T-helper 22 cell (primary cell): ENCODE data around the gene DCLK3.

Experiments
- DNase-seq: peaks from one replicate; pipeline ENCODE4 v3.0.0-alpha.2; 2020; ENCODE audit warnings: low read depth

DCLK3 gene

DNA sequence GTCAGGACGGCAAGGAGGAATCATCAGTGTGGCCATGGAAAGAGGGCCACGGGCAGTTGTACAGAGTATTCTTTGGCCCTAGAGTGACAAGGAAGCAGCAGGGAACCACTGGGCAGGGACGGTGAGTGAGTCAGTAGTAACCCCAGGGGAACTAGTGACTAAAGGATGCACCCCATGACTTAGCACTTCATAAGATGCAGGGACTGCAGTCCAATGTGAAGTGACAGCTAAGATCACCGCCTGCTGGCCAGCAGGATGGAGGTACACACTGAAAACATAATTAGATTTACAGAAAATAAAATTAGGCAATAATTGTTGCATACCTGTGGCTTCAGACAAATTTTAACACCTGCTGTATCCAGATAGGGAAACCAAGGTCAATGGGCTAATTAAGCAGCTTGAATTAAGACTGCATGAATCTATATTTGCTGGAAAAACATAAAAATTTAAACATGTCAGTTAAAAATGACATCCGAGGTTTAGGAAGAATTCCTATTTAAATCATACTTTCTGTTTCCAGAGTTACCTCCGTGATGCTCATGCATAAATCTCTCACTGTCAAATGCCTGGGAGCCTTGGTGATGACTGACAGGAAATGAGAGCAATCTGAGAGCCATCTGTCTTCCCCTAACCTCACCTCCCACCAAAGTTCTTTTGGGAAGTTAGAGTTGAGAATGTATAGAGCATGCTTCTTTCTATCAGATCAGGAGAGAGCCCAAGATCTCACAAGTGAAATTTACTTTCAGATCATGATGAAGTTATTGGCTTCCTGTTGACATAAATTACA lies 56.5 kb downstream of the DCLK3 start:
- DNase-seq, result no peak

DNA sequence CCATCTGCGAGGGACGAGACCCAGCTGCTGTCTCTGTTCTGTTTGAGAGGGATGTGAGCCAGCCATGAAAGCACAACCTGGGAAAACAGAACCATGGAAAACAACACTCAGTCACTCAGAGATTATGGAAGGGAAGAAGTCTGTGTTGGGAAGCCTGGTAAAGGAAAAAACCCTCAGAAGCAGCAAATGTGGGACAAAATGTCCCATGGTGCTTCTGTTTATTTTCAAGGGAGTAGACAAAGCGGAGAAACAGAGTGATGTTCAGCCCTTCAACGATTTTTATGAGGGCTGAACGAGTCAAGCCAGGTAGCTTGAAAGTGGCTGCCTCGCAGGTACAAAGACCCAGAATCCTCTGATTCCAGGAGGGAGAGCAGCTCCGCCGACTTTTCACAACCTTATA lies 59.3 kb downstream of the DCLK3 start:
- DNase-seq, result no peak

DNA sequence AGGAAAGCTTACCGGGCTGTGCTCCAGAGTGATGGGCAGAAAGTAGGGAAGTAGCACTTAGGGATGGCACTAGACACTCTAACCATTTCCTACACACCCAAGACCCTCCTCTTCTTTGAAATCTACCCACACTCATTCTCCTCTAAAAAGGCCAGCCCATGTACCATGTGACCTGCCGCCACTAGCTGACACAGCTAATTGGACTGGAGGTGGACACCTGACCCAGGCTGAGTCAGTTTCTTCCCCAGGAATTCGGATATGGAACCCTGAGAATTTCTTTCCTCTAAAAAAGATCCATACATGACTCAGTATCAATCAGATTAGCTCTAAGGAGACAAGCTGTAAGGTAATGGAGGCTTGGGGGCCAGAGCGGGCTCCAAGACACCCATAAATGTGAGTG lies 60.1 kb downstream of the DCLK3 start:
- no peak for DNase-seq

DNA sequence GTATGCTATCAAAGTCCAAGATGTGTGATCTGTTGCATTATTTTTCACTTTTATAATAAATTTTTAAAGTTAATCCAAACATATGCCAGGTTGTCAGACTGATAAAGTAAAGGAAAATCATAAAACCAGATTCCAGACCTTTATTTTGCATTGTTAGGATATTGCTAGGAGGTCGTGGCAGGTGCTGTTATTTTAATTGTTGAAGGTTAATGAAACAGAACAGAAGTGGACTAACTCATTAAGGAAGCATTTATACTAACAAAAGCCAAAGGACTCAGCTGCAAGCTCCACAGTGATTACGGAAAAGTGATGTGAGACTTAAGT lies 63.1 kb downstream of the DCLK3 start:
- no peak for DNase-seq

DNA sequence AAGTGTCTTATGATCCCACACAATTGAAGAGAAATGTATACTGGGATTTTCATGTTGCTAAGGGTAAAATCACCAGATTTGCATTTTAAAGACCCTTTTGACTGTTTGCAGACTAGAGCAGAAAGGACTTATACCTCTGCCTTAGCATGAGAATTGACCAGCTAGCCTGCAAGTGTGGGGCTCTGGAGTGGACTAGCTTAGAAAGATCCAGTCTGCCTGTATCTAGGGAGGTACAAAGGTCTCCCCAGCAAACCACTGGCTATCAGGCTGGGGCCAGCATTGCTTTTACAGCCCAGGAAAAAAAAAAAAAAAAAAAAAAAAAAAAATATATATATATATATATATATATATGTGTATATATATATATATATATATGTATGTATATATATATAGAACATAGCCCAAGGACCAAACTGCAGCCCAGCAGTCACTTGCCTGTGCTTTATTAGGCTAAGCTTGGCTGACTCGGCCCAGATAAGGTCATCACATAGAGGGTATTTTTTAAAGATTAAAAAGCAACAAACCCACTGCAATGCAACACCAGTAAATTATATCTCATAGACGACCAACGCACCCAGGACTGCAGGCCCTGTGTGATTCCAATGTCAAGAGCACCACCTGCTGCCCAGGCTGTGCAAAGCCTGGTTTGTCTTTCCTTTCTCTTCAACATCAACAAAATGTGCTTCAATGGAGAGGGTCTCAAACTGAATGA lies 63.7 kb downstream of the DCLK3 start:
- no peak for DNase-seq

DNA sequence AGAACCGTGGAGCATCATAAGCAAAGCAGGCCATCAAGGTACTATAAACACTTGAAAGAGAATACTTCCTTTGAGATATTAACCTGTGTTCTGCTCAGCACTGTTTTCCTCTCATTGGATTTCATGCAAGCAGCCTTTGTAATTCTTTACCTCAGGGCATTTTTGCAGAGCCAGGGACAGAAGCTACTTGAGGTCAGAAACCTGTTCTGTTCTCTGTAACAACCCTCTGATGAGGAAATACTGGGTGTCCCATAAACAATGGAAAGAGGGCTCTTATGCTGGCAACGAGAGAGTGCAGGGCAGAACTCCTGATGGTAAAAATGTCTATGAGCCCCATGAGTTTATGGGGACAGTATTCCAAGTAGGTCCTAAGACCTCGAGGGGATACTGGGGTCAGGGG lies 66.0 kb downstream of the DCLK3 start:
- no peak for DNase-seq

DNA sequence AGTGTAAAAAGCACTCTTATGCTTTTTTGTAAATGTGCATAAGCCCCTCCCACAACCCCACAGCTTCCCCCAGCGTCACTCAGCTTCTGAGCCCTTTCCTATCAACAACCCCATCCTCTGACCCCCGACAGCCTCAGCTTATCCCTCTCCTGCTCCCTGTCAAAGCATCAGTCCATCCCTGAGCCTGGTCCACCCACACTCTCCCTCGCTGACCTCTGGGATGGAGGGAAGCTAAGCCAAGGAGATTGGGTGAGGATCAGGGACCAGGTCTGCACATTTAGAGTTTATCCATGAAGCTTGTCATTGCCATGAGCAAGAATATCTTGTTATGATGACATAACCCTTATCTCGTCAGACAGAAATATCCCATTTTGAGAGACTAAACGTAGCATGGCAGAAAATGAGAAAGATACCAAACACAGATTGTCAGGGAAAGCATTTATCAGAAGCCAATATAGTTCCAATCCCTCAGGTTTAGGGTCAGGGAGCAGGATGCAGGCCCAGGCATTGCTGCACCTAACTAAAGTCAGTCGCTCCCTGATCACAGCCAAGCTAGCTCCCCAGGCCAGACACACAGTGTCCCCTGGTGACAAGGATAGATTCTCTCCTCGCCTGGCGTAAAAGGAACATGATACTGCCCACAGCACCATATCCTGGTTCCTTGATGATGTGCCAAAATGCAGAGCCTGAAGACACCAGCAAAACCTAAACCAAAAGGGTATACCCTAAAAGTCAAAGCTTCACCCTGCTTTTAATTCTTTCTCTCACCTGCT lies 66.9 kb downstream of the DCLK3 start:
- no peak for DNase-seq

DNA sequence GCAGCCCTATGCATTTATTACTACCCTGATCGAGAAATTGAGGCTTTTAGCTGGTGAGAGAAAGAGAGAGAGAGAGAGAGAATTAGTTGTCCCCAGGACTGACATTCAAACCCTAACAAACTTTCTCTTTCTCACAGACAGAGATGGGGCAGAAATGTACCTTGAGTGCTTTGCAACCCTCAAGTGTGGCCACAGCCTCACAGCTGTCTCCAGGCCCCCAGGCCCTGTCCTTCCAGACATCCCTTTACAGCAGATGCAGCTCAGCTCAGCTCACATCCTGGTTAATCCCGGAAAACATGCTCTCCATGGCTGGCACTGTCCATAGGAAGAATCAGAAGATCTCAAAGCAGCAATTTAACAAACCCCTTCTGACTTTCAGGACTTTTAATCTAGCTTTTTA lies 67.6 kb downstream of the DCLK3 start:
- DNase-seq, result no peak

DNA sequence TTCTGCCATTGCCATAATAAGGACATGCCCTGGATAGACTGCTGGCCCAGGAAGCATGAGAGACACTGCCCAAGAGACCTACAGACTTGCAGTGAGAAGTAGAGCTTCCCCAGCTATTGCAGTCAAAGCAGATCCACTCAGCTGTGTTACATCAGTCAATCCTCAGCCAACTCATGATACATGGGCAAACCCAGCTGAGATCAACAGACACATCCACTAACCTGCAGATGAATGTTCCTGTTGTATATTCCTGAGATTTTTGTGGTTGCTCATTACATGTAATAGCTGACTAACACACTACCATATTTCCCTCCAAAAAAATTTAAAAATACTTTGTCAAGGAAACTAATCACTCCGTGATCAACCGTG lies 68.6 kb downstream of the DCLK3 start:
- no peak for DNase-seq

DNA sequence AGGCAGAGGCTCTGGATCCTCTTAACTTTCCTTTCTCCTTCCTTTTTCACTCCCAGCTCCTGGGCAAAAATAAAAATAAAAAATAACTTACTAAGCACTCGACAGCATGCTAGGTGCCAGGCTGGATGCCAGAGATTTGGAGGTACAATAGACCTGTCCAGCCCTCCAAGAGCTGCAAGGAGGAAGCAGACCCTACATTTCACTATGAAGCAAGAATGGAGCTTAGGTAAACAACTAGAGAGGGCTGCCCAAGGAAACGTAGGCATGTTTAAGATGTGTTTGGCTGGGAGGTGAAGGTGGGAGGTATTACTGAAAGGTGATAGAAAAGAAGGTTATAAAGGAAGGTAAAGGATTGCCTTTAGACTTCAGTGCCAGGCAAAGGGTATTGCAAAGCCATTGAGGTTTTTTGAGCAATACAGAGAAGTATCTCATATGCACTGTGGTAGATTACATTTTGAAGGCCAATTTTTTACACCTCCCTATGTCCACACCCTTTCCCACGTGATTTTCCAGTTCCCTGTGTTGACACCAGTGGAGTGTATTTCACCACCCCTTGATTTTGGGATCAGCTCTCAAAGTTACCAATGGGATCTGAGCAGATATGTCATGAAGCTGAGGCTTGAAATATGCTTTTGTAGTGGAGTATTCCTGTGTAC lies 69.1 kb downstream of the DCLK3 start:
- DNase-seq, result no peak

DNA sequence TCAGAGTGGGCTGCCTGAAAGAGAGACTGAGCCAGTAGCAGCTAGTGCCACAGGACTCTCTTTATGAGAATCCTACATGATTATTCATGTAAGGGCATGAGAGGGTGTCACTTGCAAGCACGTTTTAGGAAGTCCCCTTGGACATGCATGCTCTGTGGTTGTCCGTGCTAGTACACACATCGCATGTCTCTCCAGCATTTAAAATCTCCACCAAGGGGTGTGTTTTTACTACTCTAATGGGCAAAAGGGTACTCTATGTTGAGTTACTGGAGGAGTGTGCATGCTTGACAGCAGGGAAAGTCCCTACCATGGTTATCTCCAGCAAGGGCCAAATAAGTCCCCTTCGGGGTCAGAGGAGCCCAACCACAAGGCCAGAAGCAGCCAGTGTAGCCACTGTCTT lies 70.7 kb downstream of the DCLK3 start:
- no peak for DNase-seq

DNA sequence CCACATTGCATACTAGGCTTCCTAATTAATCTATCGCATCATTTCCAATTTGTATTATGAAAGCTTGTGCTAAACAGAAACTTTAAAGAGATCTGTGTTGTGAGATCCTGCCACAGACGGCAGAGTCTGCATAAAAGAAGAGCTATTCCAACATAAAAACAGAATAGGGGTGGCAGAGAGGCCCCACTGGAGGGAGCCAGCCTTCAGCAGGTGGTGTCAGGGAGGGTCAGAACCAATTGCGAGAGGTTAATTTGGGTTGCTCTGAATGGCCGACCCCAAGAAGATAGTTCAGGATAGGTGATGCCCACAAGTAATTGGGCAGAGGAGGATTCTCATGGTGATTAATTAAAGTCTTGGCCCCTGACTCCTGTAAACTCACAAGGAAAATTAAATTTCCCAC lies 74.8 kb downstream of the DCLK3 start:
- DNase-seq, result no peak

DNA sequence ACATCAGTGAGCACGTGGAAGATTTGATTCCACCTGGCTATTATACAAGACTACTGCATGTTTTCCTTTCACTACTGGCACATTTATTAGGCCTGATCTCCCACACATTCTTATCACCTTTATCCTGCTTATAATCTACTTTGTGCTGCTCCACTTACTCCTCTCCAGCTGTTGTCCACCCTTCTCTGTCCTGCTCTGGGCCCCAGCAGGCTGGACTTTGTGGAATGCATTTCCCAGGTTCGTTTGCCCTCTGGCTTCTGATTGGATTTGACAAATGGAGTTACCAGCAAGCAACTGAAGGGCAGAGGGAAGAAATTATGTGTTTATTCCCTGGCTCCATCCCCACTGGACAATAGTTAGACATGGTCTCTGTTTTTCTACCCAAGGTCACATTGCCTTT lies 75.5 kb downstream of the DCLK3 start:
- DNase-seq, result no peak

DNA sequence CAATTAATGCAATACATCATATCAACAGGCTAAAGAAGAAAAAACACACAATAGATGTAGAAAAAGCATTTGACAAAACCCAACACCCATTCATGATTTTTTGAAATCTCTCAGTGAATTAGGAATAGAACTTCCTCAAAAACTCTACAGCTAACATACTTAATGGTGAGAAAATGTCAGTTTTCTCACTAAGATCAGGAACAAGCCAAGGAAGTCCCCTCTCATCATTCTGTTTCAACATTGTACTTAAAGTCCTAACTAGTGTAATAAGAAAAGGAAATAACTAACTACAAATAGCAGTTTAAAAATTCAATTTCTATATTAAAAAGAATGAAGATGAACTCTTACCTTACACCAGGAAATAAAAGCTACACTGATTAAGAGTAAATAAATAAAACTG lies 77.8 kb downstream of the DCLK3 start:
- DNase-seq, result no peak

DNA sequence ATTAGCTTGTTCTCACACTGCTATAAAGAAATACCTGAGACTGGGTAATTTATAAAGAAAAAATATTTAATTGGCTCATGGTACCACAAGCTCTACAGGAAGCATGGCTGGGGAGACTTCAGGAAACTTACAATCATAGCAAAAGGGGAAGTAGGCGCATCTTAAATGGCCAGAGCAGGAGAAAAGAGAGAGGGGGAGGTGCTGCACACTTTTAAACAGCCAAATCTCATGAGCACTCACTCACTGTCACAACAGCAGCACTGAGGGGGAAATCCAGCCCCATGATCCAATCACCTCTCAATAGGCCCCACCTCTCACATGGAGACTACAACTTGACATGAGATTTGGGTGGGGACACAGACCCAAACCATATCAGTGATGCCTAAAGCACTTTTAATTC lies 82.5 kb downstream of the DCLK3 start:
- DNase-seq, result no peak

DNA sequence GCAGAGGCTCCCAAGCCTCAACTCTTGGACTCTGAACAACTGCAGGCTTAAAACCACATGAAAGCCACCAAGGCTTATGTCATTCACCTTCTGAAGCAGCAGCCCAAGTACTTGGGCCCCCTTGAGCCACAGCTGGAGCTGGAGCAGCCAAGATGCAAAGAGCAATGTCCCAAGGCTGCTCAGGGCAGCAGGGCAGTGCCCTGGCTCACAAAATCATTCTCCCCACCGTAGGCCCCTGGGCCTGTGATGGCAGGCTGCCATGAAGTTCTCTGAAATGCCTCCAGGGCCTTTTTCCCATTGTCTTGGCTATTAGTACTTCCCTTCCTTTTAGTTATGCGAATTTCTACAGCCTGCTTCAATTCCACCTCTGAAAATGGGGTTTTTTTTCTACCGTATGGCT lies 83.4 kb downstream of the DCLK3 start:
- DNase-seq, result no peak

DNA sequence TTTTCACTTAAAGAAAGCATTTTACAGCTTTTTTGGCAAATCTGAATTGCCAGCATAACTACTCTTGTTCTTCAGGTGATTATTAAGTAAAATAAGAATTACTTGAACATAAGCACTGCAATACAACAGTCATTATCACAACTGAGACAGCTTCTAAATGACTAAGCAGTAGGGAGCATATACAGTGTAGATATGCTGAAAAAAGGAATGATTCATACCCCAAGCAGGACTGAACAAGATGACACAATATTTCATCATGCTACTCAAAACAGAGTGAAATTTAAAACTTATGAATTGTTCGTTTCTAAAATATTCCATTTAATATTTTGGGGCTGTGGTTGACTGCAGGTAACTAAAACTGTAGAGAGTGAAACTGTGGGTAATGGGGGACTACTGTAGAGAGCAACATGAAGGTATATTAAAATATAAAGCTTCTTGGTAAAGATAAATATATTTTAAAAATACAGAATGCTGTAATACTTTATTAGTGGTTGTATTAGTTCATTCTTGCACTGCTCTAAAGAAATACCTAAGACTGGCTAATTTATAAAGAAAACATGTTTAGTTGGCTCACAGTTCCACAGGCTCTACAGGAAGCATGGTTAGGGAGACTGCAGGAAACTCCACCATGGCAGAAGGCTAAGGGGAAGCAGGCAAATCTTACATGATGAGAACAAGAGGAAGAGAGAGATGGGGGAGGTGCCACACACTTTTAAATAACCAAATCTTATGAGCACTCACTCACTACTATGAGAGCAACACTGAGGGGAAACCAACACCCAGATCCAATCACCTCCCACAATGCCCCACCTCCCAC lies 84.8 kb downstream of the DCLK3 start:
- no peak for DNase-seq

DNA sequence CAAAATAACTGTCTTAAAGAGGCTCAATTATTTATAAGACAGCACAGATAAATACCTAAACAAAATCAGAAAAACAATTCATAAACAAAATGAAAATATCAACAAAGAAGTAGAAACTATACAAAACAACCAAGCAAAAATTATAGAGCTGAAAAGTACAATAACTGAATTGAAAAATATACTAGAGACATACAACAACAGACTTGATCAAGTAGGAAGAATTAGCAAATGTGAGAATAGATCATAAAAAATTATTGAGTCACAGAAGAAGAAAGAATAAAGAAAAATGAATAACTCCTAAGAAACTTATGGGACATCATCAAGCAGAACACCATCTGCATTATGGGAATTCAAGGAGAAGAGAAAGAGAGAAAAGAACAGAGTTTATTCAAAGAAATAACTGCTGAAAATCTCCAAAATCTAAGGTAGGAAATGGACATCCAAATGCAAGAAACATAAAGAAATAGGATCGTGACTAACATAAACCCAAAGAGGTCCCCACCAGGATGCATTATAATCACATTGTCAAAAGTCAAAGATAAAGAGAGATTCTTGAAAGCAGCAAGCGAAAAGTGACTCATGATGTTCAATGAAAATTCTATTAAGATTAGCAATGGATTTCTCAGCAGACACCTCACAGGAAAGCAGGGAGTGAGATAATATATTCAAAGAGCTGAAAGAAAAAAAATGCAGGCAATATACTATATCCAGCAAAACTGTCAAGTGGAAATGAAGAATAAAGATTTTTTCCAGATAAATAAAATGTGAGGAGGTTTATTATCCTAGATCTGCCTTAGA lies 85.9 kb downstream of the DCLK3 start:
- DNase-seq, result no peak

DNA sequence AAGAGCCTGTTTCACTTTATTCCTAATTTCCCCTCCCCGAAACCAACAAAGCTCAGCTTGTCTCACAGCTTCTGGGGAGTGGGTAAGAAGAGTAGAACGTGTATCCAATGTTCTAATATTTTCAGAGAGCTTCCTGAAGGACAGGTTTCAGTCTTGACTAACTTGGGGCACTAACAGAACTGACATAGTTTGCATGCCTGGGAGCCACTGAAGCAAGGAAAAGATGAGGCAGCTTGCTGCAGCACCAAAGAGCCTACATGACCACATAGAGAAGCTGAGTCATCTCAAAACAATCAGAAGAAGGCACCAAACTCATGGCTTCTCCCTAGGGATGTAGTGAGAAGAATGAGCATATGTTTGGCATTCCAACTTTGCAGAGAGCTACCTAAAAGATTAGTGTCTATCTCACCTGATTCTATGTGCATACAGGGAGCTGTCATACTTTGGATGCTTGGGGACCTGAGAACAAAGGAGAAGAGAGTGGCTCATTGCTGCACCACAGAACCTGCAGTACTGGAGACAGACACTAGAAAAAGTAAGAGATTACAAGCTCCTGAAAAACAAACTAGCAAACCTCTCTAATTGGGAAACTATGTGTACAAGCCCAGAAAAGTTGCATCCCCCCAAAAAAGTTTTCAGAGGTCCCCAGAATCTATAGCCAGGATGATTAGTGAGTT lies 86.9 kb downstream of the DCLK3 start:
- DNase-seq, result no peak

DNA sequence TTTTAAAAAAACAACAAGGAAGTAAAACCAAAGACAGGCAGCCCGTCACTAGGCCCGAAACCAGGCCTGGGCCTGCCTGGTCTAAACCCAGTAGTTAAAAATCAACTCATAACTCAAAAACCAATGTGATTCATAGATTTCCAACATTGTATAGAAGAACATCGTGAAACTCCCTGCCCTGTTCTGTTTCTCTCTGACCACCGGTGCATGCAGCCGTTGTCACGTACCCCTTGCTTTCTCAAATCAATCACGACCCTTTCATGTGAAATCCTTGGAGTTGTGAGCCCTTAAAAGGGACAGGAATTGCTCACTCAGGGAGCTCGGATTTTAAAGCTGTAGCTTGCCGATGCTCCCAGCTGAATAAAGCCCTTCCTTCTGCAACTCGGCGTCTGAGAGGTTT lies 89.5 kb downstream of the DCLK3 start:
- no peak for DNase-seq

DNA sequence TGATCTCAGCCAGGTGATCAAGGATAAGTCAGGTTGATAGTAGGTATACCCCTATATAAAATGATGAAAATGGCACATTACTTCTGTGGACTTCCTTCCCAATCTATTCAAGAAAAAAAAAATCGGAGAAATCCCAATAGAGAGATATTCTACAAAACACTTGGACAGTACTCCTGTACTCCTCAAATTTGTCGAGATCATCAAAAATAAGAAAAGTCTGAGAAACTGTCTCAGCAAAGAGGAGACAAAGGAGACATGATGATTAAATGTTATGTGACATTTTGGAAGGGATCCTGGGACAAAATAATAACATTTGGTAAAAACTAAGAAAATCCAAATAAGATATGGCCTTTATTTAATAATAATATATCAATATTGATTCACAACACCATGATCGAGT lies 94.6 kb downstream of the DCLK3 start:
- no peak for DNase-seq
